ENCODE measurements around the gene ATP9A. TPM values are rescaled to one million over a fixed set of nuclear protein-coding genes. Genes with fewer than 3 reads are reported as not detected.
"Not testable (repeated sequence)": the region's sequence is repeated elsewhere in the genome, so short reads cannot be mapped to it uniquely, and the experiment has no call there.

The ATP9A gene
- total RNA-seq, 2 experiments from 2014 or later, result 0.58 to 0.65 TPM

DNA sequence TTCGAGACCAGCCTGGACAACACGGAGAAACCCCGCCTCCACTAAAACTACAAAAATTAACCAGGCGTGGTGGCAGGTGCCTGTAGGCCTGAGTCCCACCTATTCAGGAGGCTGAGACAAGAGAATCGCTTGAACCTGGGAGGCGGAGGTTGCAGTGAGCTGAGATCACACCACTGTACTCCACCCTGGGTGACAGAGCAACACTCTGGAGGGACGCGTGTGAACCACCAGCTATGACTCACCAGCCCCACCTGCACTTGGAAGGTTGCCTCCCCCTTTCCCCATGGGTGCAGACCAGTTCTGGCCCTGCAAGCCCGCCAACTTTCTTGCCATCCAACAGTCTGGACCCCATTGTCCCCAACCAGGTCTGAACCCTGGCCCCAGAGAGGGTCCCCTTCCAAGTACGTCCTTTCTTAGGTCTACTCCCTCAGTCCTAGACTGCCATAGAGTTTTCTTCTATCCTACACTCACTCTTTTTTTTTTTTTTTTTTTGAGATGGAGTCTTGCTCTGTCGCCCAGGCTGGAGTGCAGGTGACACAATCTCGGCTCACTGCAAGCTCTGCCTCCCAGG is 29.2 kb downstream of the ATP9A start:
- H3K4me3 Mint-ChIP-seq, result no peak overlapping the region
- no peak overlapping the region for H3K27ac Mint-ChIP-seq
- ChIA-PET CTCF (no interaction called here), POLR2A (no interaction called here)
- no peaks in the 10 kb centered on the region for H3K27me3 Mint-ChIP-seq
- H3K9me3 Mint-ChIP-seq, result no peaks in the 10 kb centered on the region
- no peak for ATAC-seq
- no peaks in the 10 kb centered on the region for H3K4me1 Mint-ChIP-seq (ENCODE audit: low read depth)
- no peaks in the 10 kb centered on the region for H3K36me3 Mint-ChIP-seq (ENCODE audit: low read depth)
- intact Hi-C loops (cut with micrococcal nuclease), result no loop called here
- TF ChIP-seq, protein P1, sequence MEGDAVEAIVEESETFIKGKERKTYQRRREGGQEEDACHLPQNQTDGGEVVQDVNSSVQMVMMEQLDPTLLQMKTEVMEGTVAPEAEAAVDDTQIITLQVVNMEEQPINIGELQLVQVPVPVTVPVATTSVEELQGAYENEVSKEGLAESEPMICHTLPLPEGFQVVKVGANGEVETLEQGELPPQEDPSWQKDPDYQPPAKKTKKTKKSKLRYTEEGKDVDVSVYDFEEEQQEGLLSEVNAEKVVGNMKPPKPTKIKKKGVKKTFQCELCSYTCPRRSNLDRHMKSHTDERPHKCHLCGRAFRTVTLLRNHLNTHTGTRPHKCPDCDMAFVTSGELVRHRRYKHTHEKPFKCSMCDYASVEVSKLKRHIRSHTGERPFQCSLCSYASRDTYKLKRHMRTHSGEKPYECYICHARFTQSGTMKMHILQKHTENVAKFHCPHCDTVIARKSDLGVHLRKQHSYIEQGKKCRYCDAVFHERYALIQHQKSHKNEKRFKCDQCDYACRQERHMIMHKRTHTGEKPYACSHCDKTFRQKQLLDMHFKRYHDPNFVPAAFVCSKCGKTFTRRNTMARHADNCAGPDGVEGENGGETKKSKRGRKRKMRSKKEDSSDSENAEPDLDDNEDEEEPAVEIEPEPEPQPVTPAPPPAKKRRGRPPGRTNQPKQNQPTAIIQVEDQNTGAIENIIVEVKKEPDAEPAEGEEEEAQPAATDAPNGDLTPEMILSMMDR (IDR thresholded peaks at IDR 0.05), result no peak
- peak; percentile 11 for DNase-seq

DNA sequence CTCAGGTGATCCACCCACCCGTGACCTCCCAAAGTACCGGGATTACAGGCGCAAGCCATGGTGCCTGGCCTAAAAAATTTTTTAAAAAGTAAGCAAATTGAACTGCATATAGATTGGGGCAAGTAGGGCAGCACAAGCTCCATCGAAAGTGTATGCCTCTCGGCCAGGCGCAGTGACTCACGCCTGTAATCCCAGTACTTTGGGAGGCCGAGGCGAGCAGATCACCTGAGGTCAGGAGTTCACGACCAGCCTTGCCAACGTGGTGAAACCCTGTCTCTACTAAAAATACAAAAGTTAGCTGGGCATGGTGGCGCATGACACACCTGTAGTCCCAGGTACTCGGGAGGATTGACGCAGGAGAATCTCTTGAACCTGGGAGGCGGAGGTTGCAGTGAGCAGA is 29.9 kb downstream of the ATP9A start:
- H3K27me3 Mint-ChIP-seq; H3K9me3 Mint-ChIP-seq; H3K4me3 Mint-ChIP-seq; POLR2A ChIA-PET; H3K4me1 Mint-ChIP-seq (ENCODE audit: low read depth); DNase-seq; H3K36me3 Mint-ChIP-seq (ENCODE audit: low read depth); intact Hi-C loops (cut with micrococcal nuclease); H3K27ac Mint-ChIP-seq; ATAC-seq; CTCF ChIA-PET: not testable (repeated sequence)

DNA sequence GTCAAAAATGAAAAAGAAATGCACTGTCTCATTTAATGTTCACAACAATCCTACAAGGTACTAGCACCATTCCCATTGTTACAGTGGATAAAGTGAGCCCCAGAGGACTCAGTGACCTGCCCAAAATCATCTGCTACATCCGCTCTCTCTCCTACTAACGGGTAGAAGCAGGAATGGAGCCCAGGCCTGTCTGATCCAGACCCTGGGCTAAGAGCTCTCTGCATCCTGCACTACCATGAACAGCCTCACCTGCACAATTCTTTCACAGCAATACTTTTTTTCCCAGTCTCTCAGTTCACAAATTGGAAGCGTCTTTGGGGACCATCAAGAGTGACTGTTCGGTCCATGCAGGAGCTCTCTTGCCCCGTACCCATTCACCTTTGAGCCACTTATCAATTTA is 31.2 kb downstream of the ATP9A start:
- TF ChIP-seq, protein P1 (IDR thresholded peaks at IDR 0.05), result no peak
- POLR2A ChIA-PET, result no interaction called here
- peaks cover 7% of the 10 kb centered on the region for H3K4me1 Mint-ChIP-seq (ENCODE audit: low read depth)

DNA sequence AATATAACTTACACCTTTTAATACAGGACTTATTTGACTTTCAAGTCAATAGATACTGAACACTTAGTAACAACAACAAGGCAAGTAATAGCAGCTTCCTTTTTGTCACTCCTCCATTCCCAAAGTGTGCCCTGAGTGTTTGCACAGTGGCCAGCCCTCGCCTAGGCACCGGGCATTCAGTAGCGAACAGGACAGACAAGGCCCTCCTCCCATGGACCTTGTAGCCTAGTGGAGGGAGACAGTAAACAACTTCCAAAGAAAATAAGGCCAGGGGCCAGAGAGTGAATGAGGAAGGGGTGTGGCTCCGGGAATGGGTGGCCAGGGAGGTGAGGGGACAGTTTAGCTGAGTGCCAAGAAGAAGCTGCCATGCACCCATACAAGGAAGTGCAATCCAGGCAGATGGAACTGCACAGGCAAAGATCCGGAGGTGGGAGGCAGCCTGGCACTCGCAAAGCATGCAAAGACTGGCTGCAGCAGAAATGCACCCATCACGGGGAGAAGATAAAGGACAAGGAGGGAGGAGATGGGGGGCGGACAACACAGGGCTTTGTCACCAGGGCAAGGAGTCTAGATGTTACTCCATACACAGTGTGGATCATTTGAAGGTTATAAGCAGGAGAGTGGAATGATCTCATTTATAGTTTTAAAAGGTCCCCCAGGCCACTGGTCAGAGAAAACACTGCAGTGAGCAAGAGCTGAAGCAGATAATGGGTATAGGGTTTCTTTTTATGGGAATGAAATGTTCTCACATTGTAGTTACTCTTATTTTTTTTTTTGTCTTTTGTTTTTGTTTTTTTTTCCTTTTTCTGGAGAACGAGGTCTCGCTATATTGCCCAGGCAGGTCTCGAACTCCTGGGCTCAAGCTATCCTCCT is 32.2 kb downstream of the ATP9A start:
- ATAC-seq, result no peak
- CTCF ChIA-PET, result no interaction called here
- intact Hi-C loops (cut with micrococcal nuclease), result no loop called here
- Mint-ChIP-seq H3K36me3 (ENCODE audit: low read depth) (no peaks in the 10 kb centered on the region), H3K27me3 (peaks cover 3% of the 10 kb centered on the region), H3K9me3 (no peaks in the 10 kb centered on the region), H3K27ac (no peak overlapping the region), H3K4me3 (no peak overlapping the region), H3K4me1 (ENCODE audit: low read depth) (peaks cover 9% of the 10 kb centered on the region)
- POLR2A ChIA-PET, result no interaction called here
- TF ChIP-seq, protein P1 (IDR thresholded peaks at IDR 0.05), result no peak
- DNase-seq, result no peak

More for the DNA sequence above, 31.2 kb downstream of the ATP9A start:
- intact Hi-C loops (cut with micrococcal nuclease), result no loop called here
- no peak for DNase-seq
- no peak overlapping the region for H3K27ac Mint-ChIP-seq
- no peaks in the 10 kb centered on the region for H3K36me3 Mint-ChIP-seq (ENCODE audit: low read depth)
- no peak for ATAC-seq
- CTCF ChIA-PET, result no interaction called here
- H3K9me3 Mint-ChIP-seq, result no peaks in the 10 kb centered on the region
- peaks cover 3% of the 10 kb centered on the region for H3K27me3 Mint-ChIP-seq
- no peak overlapping the region for H3K4me3 Mint-ChIP-seq

DNA sequence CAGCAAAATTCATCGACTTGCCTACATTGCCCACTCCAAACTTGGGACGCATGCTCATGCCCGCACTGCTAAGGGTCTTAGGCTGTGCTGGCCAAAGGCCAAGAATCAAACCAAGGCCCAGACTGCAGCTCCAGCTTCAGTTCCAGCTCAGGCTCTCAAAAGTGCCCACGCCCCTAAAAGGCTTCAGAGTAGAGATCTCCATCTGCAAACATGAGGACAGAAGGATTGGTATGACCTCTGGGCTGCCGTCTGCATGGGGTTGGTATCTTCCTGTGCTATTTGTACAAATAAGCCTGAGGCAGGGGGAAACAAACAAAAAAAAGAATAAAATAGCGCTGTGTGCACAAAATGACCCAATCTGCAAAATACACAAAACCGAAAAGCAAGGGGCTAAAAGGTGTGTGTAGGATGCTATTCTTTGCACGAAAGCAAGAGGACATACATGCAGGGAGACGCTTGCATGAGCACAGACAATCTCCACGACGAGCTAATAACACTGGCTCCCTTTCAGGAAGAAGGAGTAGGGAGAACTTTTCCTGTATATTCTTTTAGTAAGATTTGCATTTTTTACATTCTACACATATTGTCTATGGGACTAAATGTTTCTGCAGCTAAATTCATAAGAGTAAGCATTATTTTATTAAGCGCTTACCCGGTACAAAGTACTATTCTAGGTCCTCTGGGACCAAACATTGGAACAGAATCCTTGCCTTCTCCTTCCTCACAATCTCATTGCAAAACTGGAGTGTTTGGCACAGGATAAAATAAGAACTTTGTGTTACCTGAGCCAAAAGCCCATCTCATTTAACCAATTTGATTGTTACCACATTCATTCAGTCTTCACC is 33.1 kb downstream of the ATP9A start:
- POLR2A ChIA-PET, result no interaction called here
- H3K27me3 Mint-ChIP-seq, result peaks cover 3% of the 10 kb centered on the region
- TF ChIP-seq, protein P1 (IDR thresholded peaks at IDR 0.05), result no peak
- ATAC-seq (no peak), DNase-seq (no peak)
- CTCF ChIA-PET, result no interaction called here
- intact Hi-C loops (cut with micrococcal nuclease), result no loop called here
- no peak overlapping the region for H3K27ac Mint-ChIP-seq
- H3K4me3 Mint-ChIP-seq, result no peak overlapping the region
- no peaks in the 10 kb centered on the region for H3K36me3 Mint-ChIP-seq (ENCODE audit: low read depth)
- peaks cover 9% of the 10 kb centered on the region for H3K4me1 Mint-ChIP-seq (ENCODE audit: low read depth)
- no peaks in the 10 kb centered on the region for H3K9me3 Mint-ChIP-seq

All from activated CD8-positive, alpha-beta T cell treated with anti-CD3 and anti-CD28 coated beads for 36 hours (primary cell).